HepG2 (cell line): ENCODE data around the gene RABGGTA. TPM values are rescaled to one million over a fixed set of nuclear protein-coding genes. Genes with fewer than 3 reads are reported as not detected.

Experiments
- FUBP1 ChIP-seq: sonication (generic); formaldehyde crosslinking; IDR thresholded peaks from 2 replicates; pipeline ENCODE4 v1.5.1; 2020; ENCODE audit warnings: missing genetic modification reagents, mild to moderate bottlenecking, borderline replicate concordance
- GATAD1 ChIP-seq: IDR thresholded peaks from 2 replicates; pipeline ENCODE4 v1.6.1; 2016; ENCODE audit warnings: missing genetic modification reagents, missing compliant biosample characterization
- HIVEP1 ChIP-seq: sonication (generic); formaldehyde crosslinking; IDR thresholded peaks from 2 replicates; pipeline ENCODE4 v1.4.0; 2020; ENCODE audit warnings: mild to moderate bottlenecking, missing genetic modification reagents
- MEIS1 ChIP-seq: sonication (generic); formaldehyde crosslinking; IDR thresholded peaks from 2 replicates; pipeline ENCODE4 v1.9.0; 2021; ENCODE audit warnings: mild to moderate bottlenecking, missing genetic modification reagents, moderate library complexity, borderline replicate concordance
- POGK ChIP-seq: sonication (generic); formaldehyde crosslinking; conservative IDR thresholded peaks from 2 replicates; pipeline ENCODE4 v1.8.0; 2022; ENCODE audit warnings: mild to moderate bottlenecking, moderate library complexity, missing genetic modification reagents
- PRMT3 ChIP-seq: sonication (generic); formaldehyde crosslinking; IDR thresholded peaks from 2 replicates; pipeline ENCODE4 v1.8.1; 2022; ENCODE audit warnings: low read depth, mild to moderate bottlenecking, moderate library complexity, missing genetic modification reagents, borderline replicate concordance
- TFE3 ChIP-seq: IDR thresholded peaks from 2 replicates; pipeline ENCODE4 v1.6.1; 2016
- U2AF1 ChIP-seq: fragments of 200-400 bp; formaldehyde crosslinking; optimal IDR thresholded peaks from 2 replicates; pipeline ENCODE3; 2017; ENCODE audit warnings: mild to moderate bottlenecking, low read depth, low read length
- ZBTB21 ChIP-seq: sonication (generic); formaldehyde crosslinking; IDR thresholded peaks from 2 replicates; pipeline ENCODE4 v1.4.0; 2020; ENCODE audit warnings: missing genetic modification reagents
- ZC3H4 ChIP-seq: sonication (generic); formaldehyde crosslinking; IDR thresholded peaks from 2 replicates; pipeline ENCODE4 v1.4.0; 2020; ENCODE audit warnings: missing genetic modification reagents, borderline replicate concordance
- ZIK1 ChIP-seq: sonication (generic); formaldehyde crosslinking; IDR thresholded peaks from 2 replicates; pipeline ENCODE4 v1.5.0; 2020; ENCODE audit warnings: mild to moderate bottlenecking, low read depth, missing genetic modification reagents, borderline replicate concordance
- ZNF251 ChIP-seq: sonication (generic); formaldehyde crosslinking; IDR thresholded peaks from 2 replicates; pipeline ENCODE4 v1.9.0; 2021; ENCODE audit warnings: mild to moderate bottlenecking, missing genetic modification reagents
- ZNF335 ChIP-seq: sonication (generic); formaldehyde crosslinking; IDR thresholded peaks from 2 replicates; pipeline ENCODE4 v1.4.0; 2020; ENCODE audit warnings: missing genetic modification reagents
- polyA plus RNA-seq, 8 experiments: library from polyadenylated mRNA; depleted of rRNA in 3 of 8; stranded (reverse) in 7 of 8; unstranded in 1 of 8; fragments of >200 nt; fragmentation: Illumina TruSeq in 4 of 8; extraction: Trizol in 4 of 8; gene quantifications; 2 replicates each; pipeline versions ENCODE4 v1.2.1 to v1.2.3, GENCODE V29; 2011 to 2016; ENCODE audit warnings: low read depth in 4 of 8, missing spikeins in 1 of 8, mixed read lengths in 1 of 8; ENCODE audit not compliant: insufficient read depth in 1 of 8
- total RNA-seq, 5 experiments: library from RNA; depleted of rRNA; stranded (reverse); fragments of >200 nt; fragmentation: Illumina TruSeq; extraction: Trizol; gene quantifications; 2 replicates each; pipeline ENCODE4 v1.2.3, GENCODE V29; 2016; ENCODE audit warnings: low read depth in 1 of 5
- TF ChIP-seq, protein P1 (sequence below): sonication (generic); IDR thresholded peaks from 2 replicates; pipeline ENCODE4 v1.6.1; 2016; ENCODE audit warnings: low read depth, borderline replicate concordance
- TF ChIP-seq, protein P2 (sequence below): sonication (generic); formaldehyde crosslinking; IDR thresholded peaks from 2 replicates; pipeline ENCODE4 v1.4.0; 2020; ENCODE audit warnings: low read depth, mild to moderate bottlenecking, missing genetic modification reagents
- TF ChIP-seq, protein P3 (sequence below): sonication (generic); formaldehyde crosslinking; IDR thresholded peaks from 2 replicates; pipeline ENCODE4 v1.5.0; 2020; ENCODE audit warnings: missing genetic modification reagents, mild to moderate bottlenecking, borderline replicate concordance
- TF ChIP-seq, protein P4 (sequence below): sonication (generic); formaldehyde crosslinking; IDR thresholded peaks from 2 replicates; pipeline ENCODE4 v1.5.1; 2020; ENCODE audit warnings: mild to moderate bottlenecking, missing genetic modification reagents, moderate library complexity

Gene RABGGTA
- total and polyA plus RNA-seq, 2 of the 13 experiments (the other 11 are each of a cell fraction or from before 2014, with no cell fraction given) = 57.9 to 90.8 TPM

DNA sequence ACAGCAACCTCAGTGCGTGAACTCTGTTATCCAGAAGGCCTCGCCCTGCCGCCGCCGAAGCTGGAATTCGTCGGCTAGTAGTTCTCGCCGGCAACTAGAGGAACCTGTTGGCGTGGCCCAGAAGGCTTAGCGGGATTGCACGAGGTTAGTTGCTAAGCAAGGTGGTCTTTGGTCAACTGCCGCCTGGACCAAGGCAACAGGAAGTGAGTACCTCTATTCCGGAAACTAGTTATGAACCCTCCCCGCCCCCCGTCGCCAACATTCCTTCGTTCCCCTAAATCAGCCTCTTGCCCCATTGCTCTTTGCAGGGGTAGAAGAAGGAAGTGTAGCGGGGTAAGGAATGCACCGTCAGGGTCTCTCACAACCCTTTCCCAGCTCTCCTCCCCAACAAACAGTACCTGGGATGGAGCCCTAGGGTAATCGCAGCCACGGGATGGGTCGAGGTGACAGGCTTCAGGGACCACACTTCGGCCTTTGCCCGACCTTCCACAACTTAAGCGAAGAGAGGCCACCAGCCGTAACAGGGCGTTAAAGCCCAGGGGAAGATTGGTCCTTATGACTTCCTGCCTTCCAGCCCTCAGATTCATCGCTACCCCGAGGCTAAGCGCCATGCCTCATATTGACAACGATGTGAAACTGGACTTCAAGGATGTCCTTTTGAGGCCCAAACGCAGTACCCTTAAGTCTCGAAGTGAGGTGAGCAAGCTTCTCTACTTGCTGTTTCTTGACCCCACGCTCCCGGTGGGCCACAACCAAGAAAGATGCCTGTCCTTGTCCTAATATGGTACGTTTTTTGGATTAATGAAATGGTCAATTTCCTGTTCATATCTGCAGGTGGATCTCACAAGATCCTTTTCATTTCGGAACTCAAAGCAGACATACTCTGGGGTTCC, 38.5 kb downstream of the RABGGTA start, which contains the start of gene GMPR2 (continued):
- TF ChIP-seq, protein P1, sequence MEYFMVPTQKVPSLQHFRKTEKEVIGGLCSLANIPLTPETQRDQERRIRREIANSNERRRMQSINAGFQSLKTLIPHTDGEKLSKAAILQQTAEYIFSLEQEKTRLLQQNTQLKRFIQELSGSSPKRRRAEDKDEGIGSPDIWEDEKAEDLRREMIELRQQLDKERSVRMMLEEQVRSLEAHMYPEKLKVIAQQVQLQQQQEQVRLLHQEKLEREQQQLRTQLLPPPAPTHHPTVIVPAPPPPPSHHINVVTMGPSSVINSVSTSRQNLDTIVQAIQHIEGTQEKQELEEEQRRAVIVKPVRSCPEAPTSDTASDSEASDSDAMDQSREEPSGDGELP = peak; percentile 43; the same call in 1 of the 2 replicates
- TF ChIP-seq HIVEP1 (CRISPR knock-in tag) (peak; percentile 86), ZIK1 (CRISPR knock-in tag) (peak; percentile 91; the same call in 1 of the 2 replicates), ZBTB21 (CRISPR knock-in tag) (no peak), GATAD1 (peak; percentile 90), U2AF1 (peak; percentile 96), TFE3 (CRISPR knock-in tag) (peak; percentile 72; the same call in 1 of the 2 replicates), ZC3H4 (CRISPR knock-in tag) (peak; percentile 64; the same call in 1 of the 2 replicates), MEIS1 (CRISPR knock-in tag) (no peak; the same call in none of the 2 replicates), FUBP1 (CRISPR knock-in tag) (peak; percentile 94), ZNF335 (CRISPR knock-in tag) (peak; percentile 93), PRMT3 (CRISPR knock-in tag) (no peak), ZNF251 (peak; percentile 85), POGK (CRISPR knock-in tag) (peak; percentile 86)
- TF ChIP-seq, protein P2, sequence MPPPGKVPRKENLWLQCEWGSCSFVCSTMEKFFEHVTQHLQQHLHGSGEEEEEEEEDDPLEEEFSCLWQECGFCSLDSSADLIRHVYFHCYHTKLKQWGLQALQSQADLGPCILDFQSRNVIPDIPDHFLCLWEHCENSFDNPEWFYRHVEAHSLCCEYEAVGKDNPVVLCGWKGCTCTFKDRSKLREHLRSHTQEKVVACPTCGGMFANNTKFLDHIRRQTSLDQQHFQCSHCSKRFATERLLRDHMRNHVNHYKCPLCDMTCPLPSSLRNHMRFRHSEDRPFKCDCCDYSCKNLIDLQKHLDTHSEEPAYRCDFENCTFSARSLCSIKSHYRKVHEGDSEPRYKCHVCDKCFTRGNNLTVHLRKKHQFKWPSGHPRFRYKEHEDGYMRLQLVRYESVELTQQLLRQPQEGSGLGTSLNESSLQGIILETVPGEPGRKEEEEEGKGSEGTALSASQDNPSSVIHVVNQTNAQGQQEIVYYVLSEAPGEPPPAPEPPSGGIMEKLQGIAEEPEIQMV (CRISPR knock-in tag) = peak; percentile 55; the same call in 1 of the 2 replicates
- TF ChIP-seq, protein P3, sequence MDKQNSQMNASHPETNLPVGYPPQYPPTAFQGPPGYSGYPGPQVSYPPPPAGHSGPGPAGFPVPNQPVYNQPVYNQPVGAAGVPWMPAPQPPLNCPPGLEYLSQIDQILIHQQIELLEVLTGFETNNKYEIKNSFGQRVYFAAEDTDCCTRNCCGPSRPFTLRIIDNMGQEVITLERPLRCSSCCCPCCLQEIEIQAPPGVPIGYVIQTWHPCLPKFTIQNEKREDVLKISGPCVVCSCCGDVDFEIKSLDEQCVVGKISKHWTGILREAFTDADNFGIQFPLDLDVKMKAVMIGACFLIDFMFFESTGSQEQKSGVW (CRISPR knock-in tag) = no peak; the same call in 1 of the 2 replicates
- TF ChIP-seq, protein P4, sequence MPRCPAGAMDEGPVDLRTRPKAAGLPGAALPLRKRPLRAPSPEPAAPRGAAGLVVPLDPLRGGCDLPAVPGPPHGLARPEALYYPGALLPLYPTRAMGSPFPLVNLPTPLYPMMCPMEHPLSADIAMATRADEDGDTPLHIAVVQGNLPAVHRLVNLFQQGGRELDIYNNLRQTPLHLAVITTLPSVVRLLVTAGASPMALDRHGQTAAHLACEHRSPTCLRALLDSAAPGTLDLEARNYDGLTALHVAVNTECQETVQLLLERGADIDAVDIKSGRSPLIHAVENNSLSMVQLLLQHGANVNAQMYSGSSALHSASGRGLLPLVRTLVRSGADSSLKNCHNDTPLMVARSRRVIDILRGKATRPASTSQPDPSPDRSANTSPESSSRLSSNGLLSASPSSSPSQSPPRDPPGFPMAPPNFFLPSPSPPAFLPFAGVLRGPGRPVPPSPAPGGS (CRISPR knock-in tag) = peak; percentile 60
